OCI-LY7 (cell line): ENCODE results near the gene OPRM1. TPM values are rescaled to one million over a fixed set of nuclear protein-coding genes. Genes with fewer than 3 reads are reported as not detected.

Experiments
- BruUV-seq: library from RNA; stranded (reverse); fragments of 400-500 nt; replicated peaks from 2 replicates; lab custom pipeline; 2021; lab: Mats Ljungman, UMichigan
- CTCF ChIA-PET: fragments of 300-600 bp; sonication (Branson Sonifier 250); formaldehyde crosslinking; loops from one replicate; lab custom pipeline; 2022; ENCODE audit warnings: antibody characterized with exemption; ENCODE audit not compliant: unreplicated experiment; lab: Charles Lee
- POLR2A ChIA-PET: fragments of 300-600 bp; sonication (Branson Sonifier 250); formaldehyde crosslinking; loops from one replicate; lab custom pipeline; 2022; ENCODE audit warnings: antibody characterized with exemption; lab: Charles Lee
- DNase-seq: peaks from one replicate; pipeline ENCODE4 v3.0.0-alpha.2; 2015; ENCODE audit warnings: low spot score
- H2AFZ ChIP-seq: fragments of 200-600 bp; sonication (generic), shearing (Covaris generic); 2 replicates; pipeline ENCODE4 v1.6.1; 2014; ENCODE audit warnings: mild to moderate bottlenecking, antibody characterized with exemption, low read length, moderate library complexity
- H3K27ac ChIP-seq: fragments of 200-600 bp; sonication (generic); 2 replicates; pipeline ENCODE4 v1.5.1; 2014; ENCODE audit warnings: mixed run types, low read depth, mild to moderate bottlenecking, moderate library complexity, low read length, inconsistent platforms; ENCODE audit not compliant: poor library complexity, severe bottlenecking
- H3K36me3 ChIP-seq: fragments of 200-600 bp; sonication (generic); 2 replicates; pipeline ENCODE4 v1.6.1; 2014; ENCODE audit warnings: mild to moderate bottlenecking, antibody characterized with exemption, low read length, moderate library complexity, mixed read lengths; ENCODE audit not compliant: insufficient read depth
- H3K4me1 ChIP-seq: fragments of 200-600 bp; sonication (generic); 2 replicates; pipeline ENCODE4 v1.5.1; 2014; ENCODE audit warnings: mild to moderate bottlenecking, low read length; ENCODE audit not compliant: insufficient read depth, poor library complexity, severe bottlenecking
- H3K4me2 ChIP-seq: fragments of 200-600 bp; sonication (generic); 2 replicates; pipeline ENCODE4 v1.6.1; 2014; ENCODE audit warnings: mild to moderate bottlenecking, low read length
- H3K4me3 ChIP-seq: fragments of 200-600 bp; sonication (generic); 2 replicates; pipeline ENCODE4 v1.5.1; 2014; ENCODE audit warnings: mild to moderate bottlenecking, low read depth, low read length; ENCODE audit not compliant: poor library complexity, severe bottlenecking
- H3K79me2 ChIP-seq: fragments of 200-600 bp; sonication (generic); 2 replicates; pipeline ENCODE4 v1.6.1; 2016; ENCODE audit warnings: low read depth, mild to moderate bottlenecking, low read length, moderate library complexity, mixed read lengths; ENCODE audit not compliant: insufficient read depth
- H3K9me2 ChIP-seq: fragments of 200-600 bp; sonication (generic); 2 replicates; pipeline ENCODE4 v1.6.1; 2016; ENCODE audit warnings: mild to moderate bottlenecking, low read length, mixed read lengths; ENCODE audit not compliant: insufficient read depth
- H3K9me3 ChIP-seq: fragments of 200-600 bp; sonication (generic); 2 replicates; pipeline ENCODE4 v1.6.1; 2014; ENCODE audit warnings: mild to moderate bottlenecking, mixed run types, low read length, mixed read lengths
- H4K20me1 ChIP-seq: fragments of 200-600 bp; sonication (generic); 2 replicates; pipeline ENCODE4 v1.6.1; 2014; ENCODE audit warnings: mild to moderate bottlenecking, antibody characterized with exemption, low read length, moderate library complexity, mixed read lengths; ENCODE audit not compliant: insufficient read depth
- CTCF ChIP-seq: fragments of 200-600 bp; sonication (generic); conservative IDR thresholded peaks from 2 replicates; pipeline ENCODE4 v1.5.1; 2014; ENCODE audit warnings: mild to moderate bottlenecking, antibody characterized with exemption, low read length, moderate library complexity, mixed read lengths
- EZH2phosphoT487 ChIP-seq: fragments of 200-600 bp; sonication (generic); IDR thresholded peaks from 2 replicates; pipeline ENCODE4 v1.6.1; 2018; ENCODE audit warnings: low read depth, borderline replicate concordance, mild to moderate bottlenecking, mixed run types, antibody characterized with exemption, low read length, moderate library complexity, mixed read lengths
- intact Hi-C: fragments of 100-400 bp; cut with micrococcal nuclease; formaldehyde crosslinking; loops from one replicate; pipeline ENCODE4 v1.10.0; 2022; ENCODE audit not compliant: unreplicated experiment
- total RNA-seq, 2 experiments: library from RNA; depleted of rRNA in 1 of 2; stranded (reverse); fragments of >200 nt in 1 of 2; shearing (Covaris generic) in 1 of 2; gene quantifications; 2 replicates each; pipeline ENCODE4 v1.2.3, GENCODE V29; 2014 to 2022

Gene OPRM1
- total RNA-seq, 2 experiments from 2014 or later, result not detected

- BruUV-seq, result no TSS peak
- H3K4me3 ChIP-seq, result no peak overlapping the region
- CTCF ChIA-PET, result no interaction called here
Measured at GRCh38 chr6:154053141-154053540, 14.1 kb downstream of the OPRM1 start.

GRCh38 chr6:154056536-154056935, 17.5 kb downstream of the OPRM1 start:
- no peaks in the 10 kb centered on the region for H3K9me2 ChIP-seq
- no peaks in the 10 kb centered on the region for H4K20me1 ChIP-seq
- H3K9me3 ChIP-seq, result no peaks in the 10 kb centered on the region
- intact Hi-C loops, result no loop called here
- no peak overlapping the region for H3K4me3 ChIP-seq
- H3K36me3 ChIP-seq, result no peaks in the 10 kb centered on the region
- no peak for DNase-seq
- no peaks in the 10 kb centered on the region for H3K79me2 ChIP-seq
- H3K4me1 ChIP-seq, result no peaks in the 10 kb centered on the region
- TF ChIP-seq EZH2phosphoT487, result no peak
- TF ChIP-seq CTCF, result no peak
- H3K4me2 ChIP-seq, result no peak overlapping the region
- ChIA-PET CTCF (no interaction called here), POLR2A (no interaction called here)
- H3K27ac ChIP-seq, result no peak overlapping the region
- BruUV-seq, result no TSS peak
- H2AFZ ChIP-seq, result no peak overlapping the region

More at GRCh38 chr6:154053141-154053540, 14.1 kb downstream of the OPRM1 start:
- H3K36me3 ChIP-seq, result no peaks in the 10 kb centered on the region
- H3K79me2 ChIP-seq, result no peaks in the 10 kb centered on the region
- no peaks in the 10 kb centered on the region for H3K9me3 ChIP-seq
- H3K4me1 ChIP-seq, result no peaks in the 10 kb centered on the region
- H3K4me2 ChIP-seq, result no peak overlapping the region
- H4K20me1 ChIP-seq, result no peaks in the 10 kb centered on the region
- H2AFZ ChIP-seq, result no peak overlapping the region
- intact Hi-C loops, result no loop called here
- no peak for DNase-seq
- no peak overlapping the region for H3K27ac ChIP-seq
- no peaks in the 10 kb centered on the region for H3K9me2 ChIP-seq
- TF ChIP-seq CTCF (no peak), EZH2phosphoT487 (no peak)
- POLR2A ChIA-PET, result no interaction called here

GRCh38 chr6:154057098-154057497, 18.1 kb downstream of the OPRM1 start:
- H3K36me3 ChIP-seq, result no peaks in the 10 kb centered on the region
- TF ChIP-seq EZH2phosphoT487, result no peak
- no peak for TF ChIP-seq CTCF
- no peaks in the 10 kb centered on the region for H3K79me2 ChIP-seq
- no peak overlapping the region for H3K4me3 ChIP-seq
- H4K20me1 ChIP-seq, result no peaks in the 10 kb centered on the region
- H3K4me1 ChIP-seq, result no peaks in the 10 kb centered on the region
- H3K4me2 ChIP-seq, result no peak overlapping the region
- no peaks in the 10 kb centered on the region for H3K9me2 ChIP-seq
- BruUV-seq, result no TSS peak
- POLR2A ChIA-PET, result no interaction called here
- CTCF ChIA-PET, result no interaction called here
- intact Hi-C loops, result no loop called here
- H3K9me3 ChIP-seq, result no peaks in the 10 kb centered on the region
- H2AFZ ChIP-seq, result no peak overlapping the region
- DNase-seq, result no peak
- no peak overlapping the region for H3K27ac ChIP-seq
